Measurements from ENCODE around the gene RAB40B.
A peak's percentile ranks its signal among the peaks of the same experiment; 100 is the strongest.
"Not testable (repeated sequence)": the region's sequence is repeated elsewhere in the genome, so short reads cannot be mapped to it uniquely, and the experiment has no call there.

The RAB40B gene

GRCh38 chr17:82656266-82656665 lies 42.2 kb downstream of the RAB40B start:
- Mint-ChIP-seq H3K4me3 (no peak overlapping the region), H3K9me3 (no peaks in the 10 kb centered on the region), H3K36me3 (no peaks in the 10 kb centered on the region), H3K27ac (no peak overlapping the region), H3K4me1 (no peaks in the 10 kb centered on the region)
- DNase-seq (ENCODE audit: low spot score in 2 of 2) (no peak), ATAC-seq (no peak)

GRCh38 chr17:82655523-82655922 lies 43.0 kb downstream of the RAB40B start:
- Mint-ChIP-seq H3K4me3 (no peak overlapping the region), H3K9me3 (no peaks in the 10 kb centered on the region), H3K27ac (peak overlapping the region; percentile 26)

DNA sequence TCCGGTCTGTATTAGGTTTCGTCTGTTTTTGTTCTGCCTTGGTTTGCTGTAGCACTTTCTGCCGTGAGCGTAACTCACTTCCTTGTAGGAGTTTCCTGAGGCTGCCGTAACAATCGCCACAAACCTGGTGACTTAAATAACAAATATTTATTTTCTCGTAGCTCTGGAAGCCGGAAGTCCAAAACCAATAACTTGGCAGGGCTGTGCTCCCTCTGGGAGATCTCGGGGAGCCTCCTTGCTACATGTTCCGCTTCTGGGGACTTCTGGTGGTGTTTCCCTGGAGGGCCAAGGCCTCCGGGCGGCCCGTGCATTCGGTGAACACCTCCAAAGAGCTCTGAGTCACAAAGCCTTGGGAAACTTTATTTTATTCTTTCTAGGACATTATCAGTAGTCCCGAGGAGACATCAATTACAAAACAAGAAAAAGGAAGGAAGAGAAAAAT lies 43.4 kb downstream of the RAB40B start:
- ATAC-seq (no peak), DNase-seq (ENCODE audit: low spot score in 2 of 2) (no peak)
- Mint-ChIP-seq H3K4me1 (peaks cover 7% of the 10 kb centered on the region), H3K4me3 (no peak overlapping the region), H3K27ac (peak overlapping the region; percentile 26), H3K9me3 (no peaks in the 10 kb centered on the region), H3K36me3 (peaks cover under 1% of the 10 kb centered on the region)

More at GRCh38 chr17:82655523-82655922, 43.0 kb downstream of the RAB40B start:
- no peak for ATAC-seq
- no peaks in the 10 kb centered on the region for H3K36me3 Mint-ChIP-seq
- peaks cover 2% of the 10 kb centered on the region for H3K4me1 Mint-ChIP-seq
- DNase-seq (ENCODE audit: low spot score in 2 of 2): no peak

- not testable (repeated sequence) for H3K36me3 Mint-ChIP-seq; ATAC-seq; DNase-seq (ENCODE audit: low spot score in 2 of 2); H3K4me3 Mint-ChIP-seq; H3K27ac Mint-ChIP-seq; H3K9me3 Mint-ChIP-seq
- H3K4me1 Mint-ChIP-seq: peaks cover 11% of the 10 kb centered on the region
These were observed 43.9 kb downstream of the RAB40B start for GRCh38 chr17:82654611-82655010.

GRCh38 chr17:82653651-82654528 lies 44.6 kb downstream of the RAB40B start:
- H3K27ac Mint-ChIP-seq: no peak overlapping the region
- H3K4me3 Mint-ChIP-seq: no peak overlapping the region

GRCh38 chr17:82650723-82651122 lies 47.8 kb downstream of the RAB40B start:
- Mint-ChIP-seq H3K9me3 (no peaks in the 10 kb centered on the region), H3K4me3 (no peak overlapping the region), H3K4me1 (peaks cover 20% of the 10 kb centered on the region), H3K36me3 (peaks cover 26% of the 10 kb centered on the region), H3K27ac (no peak overlapping the region)
- DNase-seq (ENCODE audit: low spot score in 2 of 2): no peak
- ATAC-seq: no peak

More at GRCh38 chr17:82653651-82654528, 44.6 kb downstream of the RAB40B start:
- Mint-ChIP-seq H3K9me3 (no peaks in the 10 kb centered on the region), H3K4me1 (peaks cover 15% of the 10 kb centered on the region), H3K36me3 (peaks cover 8% of the 10 kb centered on the region)
- no peak for ATAC-seq
- DNase-seq (ENCODE audit: low spot score in 2 of 2): no peak

GRCh38 chr17:82649501-82650261 lies 48.8 kb downstream of the RAB40B start:
- Mint-ChIP-seq H3K4me3 (peak overlapping the region; percentile 84), H3K4me1 (peaks cover 28% of the 10 kb centered on the region), H3K27ac (peak overlapping the region; percentile 83), H3K9me3 (no peaks in the 10 kb centered on the region), H3K36me3 (peaks cover 37% of the 10 kb centered on the region)
- ATAC-seq: no peak
- no peak for DNase-seq (ENCODE audit: low spot score in 2 of 2)

DNA sequence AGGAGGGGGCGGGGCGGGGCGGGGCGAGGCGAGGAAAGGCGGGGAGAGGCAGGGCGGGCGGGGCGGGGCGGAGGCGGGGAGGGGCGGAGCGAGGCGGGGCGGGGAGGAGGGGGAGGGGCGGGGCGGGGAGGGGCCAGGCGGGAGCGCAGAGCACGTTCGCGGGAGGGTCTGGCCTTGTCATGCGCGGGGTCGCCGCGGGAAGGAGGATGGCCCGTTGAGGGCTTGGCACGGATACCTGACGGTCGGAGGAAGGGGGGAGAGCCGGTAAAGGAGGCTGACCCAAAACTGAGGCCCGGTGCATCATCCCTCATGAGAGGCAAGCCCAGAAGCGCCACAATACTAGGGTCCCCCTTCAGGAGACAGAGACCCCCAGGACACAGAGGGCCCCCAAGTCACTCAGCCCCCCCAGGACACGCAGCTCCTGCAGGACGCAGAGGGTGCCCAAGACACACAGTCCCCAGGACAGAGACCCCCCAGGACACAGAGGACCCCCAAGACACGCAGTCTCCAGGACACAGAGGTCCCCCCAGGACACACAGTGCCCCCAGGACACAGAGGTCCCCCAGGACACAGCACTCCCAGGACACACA lies 49.7 kb downstream of the RAB40B start:
- Mint-ChIP-seq H3K4me1 (peaks cover 36% of the 10 kb centered on the region), H3K27ac (no peak overlapping the region), H3K9me3 (no peaks in the 10 kb centered on the region), H3K4me3 (peak overlapping the region; percentile 84), H3K36me3 (peaks cover 45% of the 10 kb centered on the region)
- peak; percentile 28 to 78 for DNase-seq (ENCODE audit: low spot score in 2 of 2)
- ATAC-seq: no peak

- H3K4me3 Mint-ChIP-seq: peak within 1 kb of the TSS; percentile 84
- ATAC-seq (peak; percentile 93), DNase-seq (ENCODE audit: low spot score in 2 of 2) (peak; percentile 77 to 88)
- H3K27ac Mint-ChIP-seq: peak within 1 kb of the TSS; percentile 85
- H3K36me3 Mint-ChIP-seq: peaks cover 52% of the 10 kb centered on the region
- peaks cover 37% of the 10 kb centered on the region for H3K4me1 Mint-ChIP-seq
- no peaks in the 10 kb centered on the region for H3K9me3 Mint-ChIP-seq
These were observed 50.3 kb downstream of the RAB40B start, which contains the start of gene WDR45B for GRCh38 chr17:82648165-82648668. WDR45B (minus strand) TSS chr17:82648444; CDS start chr17:82648340, 104 bp downstream.

GRCh38 chr17:82647593-82648164 lies 50.8 kb downstream of the RAB40B start:
- Mint-ChIP-seq H3K4me1 (peaks cover 37% of the 10 kb centered on the region), H3K36me3 (peaks cover 57% of the 10 kb centered on the region), H3K4me3 (peak overlapping the region; percentile 84), H3K27ac (peak overlapping the region; percentile 85), H3K9me3 (no peaks in the 10 kb centered on the region)
- peak; percentile 35 for ATAC-seq
- DNase-seq (ENCODE audit: low spot score in 2 of 2): peak; percentile 44 to 75

DNA sequence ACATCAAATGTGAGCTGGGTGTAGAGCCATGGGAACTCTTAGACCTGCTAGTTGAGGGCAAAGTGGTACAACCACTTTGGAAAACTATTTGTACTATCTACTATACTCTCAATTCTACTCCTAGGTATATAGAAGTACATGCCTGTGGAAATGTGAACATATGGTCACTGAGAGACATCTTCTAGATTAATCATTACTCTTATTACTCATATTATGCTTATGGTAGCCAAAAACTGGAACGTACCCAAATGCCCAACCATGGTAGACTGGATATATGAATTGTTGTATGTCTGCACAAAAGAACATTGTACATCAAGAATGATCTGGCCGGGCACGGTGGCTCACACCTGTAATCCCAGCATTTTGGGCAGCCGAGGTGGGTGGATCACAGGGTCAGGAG lies 53.0 kb downstream of the RAB40B start:
- H3K4me3 Mint-ChIP-seq: peak overlapping the region; percentile 84
- no peaks in the 10 kb centered on the region for H3K9me3 Mint-ChIP-seq
- peaks cover 41% of the 10 kb centered on the region for H3K4me1 Mint-ChIP-seq
- no peak for ATAC-seq
- H3K36me3 Mint-ChIP-seq: peaks cover 79% of the 10 kb centered on the region
- peak overlapping the region; percentile 85 for H3K27ac Mint-ChIP-seq
- DNase-seq (ENCODE audit: low spot score in 2 of 2): no peak

DNA sequence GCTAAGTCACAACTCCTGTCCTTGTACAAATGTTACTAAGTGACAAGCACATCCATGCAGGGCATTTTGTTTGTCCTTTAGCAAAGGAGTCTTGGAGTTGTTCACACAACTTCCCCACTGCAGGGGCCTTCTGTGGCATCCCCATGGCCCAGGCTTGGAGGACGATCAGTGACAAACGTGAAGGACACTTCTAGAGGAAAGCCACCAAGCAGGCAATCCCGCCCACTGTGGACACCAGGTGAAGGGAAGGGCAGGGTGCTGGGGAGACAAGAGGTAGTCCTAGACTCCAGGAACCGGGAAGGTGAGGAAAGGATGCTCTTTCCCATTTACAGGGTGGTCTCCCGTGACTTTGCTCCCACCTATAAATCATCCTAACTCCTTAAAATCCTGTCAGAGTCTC lies 54.4 kb downstream of the RAB40B start:
- H3K4me3 Mint-ChIP-seq: no peak overlapping the region
- ATAC-seq: no peak

DNA sequence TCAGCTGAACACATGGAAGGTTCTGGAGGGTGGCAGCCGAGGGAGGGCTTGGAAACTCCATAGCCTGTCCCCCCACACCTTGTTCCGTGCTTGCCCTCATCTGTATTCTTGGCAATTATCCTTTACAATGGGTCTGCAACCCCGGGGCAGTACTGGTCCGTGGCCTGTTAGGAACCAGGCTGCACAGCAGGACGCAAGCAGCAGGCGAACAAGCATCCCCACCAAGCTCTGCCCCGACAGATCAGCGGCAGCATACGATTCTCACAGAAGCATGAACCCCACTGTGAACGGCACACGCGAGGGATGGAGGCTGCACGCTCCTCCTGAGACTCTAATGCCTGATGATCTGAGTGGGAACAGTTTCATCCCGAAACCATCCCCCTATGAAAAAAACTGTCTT lies 56.5 kb downstream of the RAB40B start:
- H3K4me1 Mint-ChIP-seq: peaks cover 52% of the 10 kb centered on the region

More for the DNA sequence above, 54.4 kb downstream of the RAB40B start:
- no peak for DNase-seq (ENCODE audit: low spot score in 2 of 2)
- Mint-ChIP-seq H3K9me3 (no peaks in the 10 kb centered on the region), H3K36me3 (peaks cover 84% of the 10 kb centered on the region), H3K27ac (no peak overlapping the region), H3K4me1 (peaks cover 35% of the 10 kb centered on the region)

DNA sequence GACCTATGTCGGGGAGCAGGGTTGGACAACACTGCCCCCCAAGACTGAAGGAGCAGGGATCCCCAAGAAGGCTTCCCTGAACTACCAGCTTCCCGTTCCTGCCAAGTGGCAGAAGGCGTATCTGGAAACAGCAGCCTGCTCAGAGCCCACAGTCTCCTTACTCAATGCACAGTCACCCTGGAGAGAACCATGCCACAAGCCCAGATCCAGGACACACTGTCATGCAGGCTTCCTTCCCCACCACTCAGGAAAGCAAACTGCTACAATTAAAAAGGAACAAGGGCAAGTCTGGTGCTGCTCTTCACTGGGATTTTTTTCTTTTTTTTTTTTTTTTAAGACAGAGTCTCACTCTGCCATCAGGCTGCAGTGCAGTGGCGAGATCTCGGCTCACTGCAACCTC lies 58.5 kb downstream of the RAB40B start:
- DNase-seq (ENCODE audit: low spot score in 2 of 2): no peak
- H3K4me1 Mint-ChIP-seq: peaks cover 53% of the 10 kb centered on the region
- peaks cover 98% of the 10 kb centered on the region for H3K36me3 Mint-ChIP-seq
- H3K4me3 Mint-ChIP-seq: no peak overlapping the region
- no peak for ATAC-seq
- peak overlapping the region; percentile 20 for H3K27ac Mint-ChIP-seq
- no peaks in the 10 kb centered on the region for H3K9me3 Mint-ChIP-seq

More for the DNA sequence above, 56.5 kb downstream of the RAB40B start:
- Mint-ChIP-seq H3K4me3 (no peak overlapping the region), H3K36me3 (peaks cover 98% of the 10 kb centered on the region), H3K27ac (no peak overlapping the region), H3K9me3 (no peaks in the 10 kb centered on the region)
- DNase-seq (ENCODE audit: low spot score in 2 of 2) (no peak), ATAC-seq (no peak)

GRCh38 chr17:82639628-82640027 lies 58.9 kb downstream of the RAB40B start:
- no peak for DNase-seq (ENCODE audit: low spot score in 2 of 2)
- H3K36me3 Mint-ChIP-seq: peaks cover 98% of the 10 kb centered on the region
- H3K27ac Mint-ChIP-seq: peak overlapping the region; percentile 20
- no peak overlapping the region for H3K4me3 Mint-ChIP-seq
- peaks cover 56% of the 10 kb centered on the region for H3K4me1 Mint-ChIP-seq
- H3K9me3 Mint-ChIP-seq: no peaks in the 10 kb centered on the region
- ATAC-seq: no peak

Measured in stimulated activated effector memory CD8-positive, alpha-beta T cell treated with anti-CD3 and anti-CD28 coated beads, Interleukin-12 subunit alpha, Interleukin-12 subunit beta, amount 100 ng/mL, for 72 hours (primary cell).